Gastrocnemius medialis (tissue), 4 donors: ENCODE measurements around the gene PAEP. TPM values are rescaled to one million over a fixed set of nuclear protein-coding genes. Genes with fewer than 3 reads are reported as not detected.

Experiments used
- ATAC-seq, 2 donors: fragments of 150-250 bp; one replicate each; pipeline ENCODE4 v1.9.1; 2016
- DNase-seq, 2 donors: peaks; one replicate each; pipeline ENCODE4 v3.0.0-alpha.2; 2019
- H3K27ac ChIP-seq, 4 donors: fragments of 200-600 bp; sonication (generic); 1 replicate in 1 of 4; 2 replicates in 3 of 4; pipeline ENCODE4 v1.5.1; 2016 to 2018; ENCODE audit warnings: mild to moderate bottlenecking in 2 of 4, moderate library complexity in 1 of 4
- H3K27me3 ChIP-seq, 3 donors: fragments of 200-600 bp; sonication (generic) in 2 of 3; 1 replicate in 1 of 3; 2 replicates in 2 of 3; pipeline versions ENCODE4 v1.5.1 to v1.6.0; 2016 to 2019; ENCODE audit warnings: mild to moderate bottlenecking in 1 of 3, moderate library complexity in 1 of 3
- H3K36me3 ChIP-seq, 2 donors: fragments of 200-600 bp; sonication (generic) in 1 of 2; one replicate each; pipeline ENCODE4 v1.5.1; 2017 to 2018
- H3K4me1 ChIP-seq, 2 donors: fragments of 200-600 bp; sonication (generic) in 1 of 2; one replicate each; pipeline ENCODE4 v1.5.1; 2016 to 2017; ENCODE audit warnings: mild to moderate bottlenecking in 2 of 2
- H3K4me3 ChIP-seq, 4 donors: fragments of 200-600 bp; sonication (generic) in 3 of 4; 1 replicate in 1 of 4; 2 replicates in 3 of 4; pipeline ENCODE4 v1.5.1; 2016 to 2019; ENCODE audit warnings: mild to moderate bottlenecking in 2 of 4
- H3K9me3 ChIP-seq, 3 donors: fragments of 200-600 bp; sonication (generic) in 2 of 3; 1 replicate in 1 of 3; 2 replicates in 2 of 3; pipeline ENCODE4 v1.5.1; 2016 to 2019
- CTCF ChIP-seq, 5 experiments: fragments of 450-650 bp in 3 of 5; fragments of 200-600 bp in 2 of 5; sonication (generic) in 2 of 5; IDR thresholded peaks in 4 of 5; conservative IDR thresholded peaks in 1 of 5; 1 replicate in 4 of 5; 2 replicates in 1 of 5; pipeline ENCODE4 v1.5.1; 2016 to 2019; ENCODE audit warnings: antibody characterized with exemption in 5 of 5, mild to moderate bottlenecking in 3 of 5, moderate library complexity in 3 of 5
- POLR2A ChIP-seq, 2 donors: fragments of 450-650 bp; IDR thresholded peaks; one replicate each; pipeline ENCODE4 v1.6.1; 2017; ENCODE audit warnings: antibody characterized with exemption in 2 of 2, mild to moderate bottlenecking in 2 of 2, moderate library complexity in 2 of 2
- in situ Hi-C, 4 donors: fragments of 200-750 bp; cut with MboI; loops; one replicate each; pipeline versions ENCODE4 v1.15.0 to v1.8.0; 2017; ENCODE audit warnings: low sequenced_read_pairs in 4 of 4
- intact Hi-C: fragments of 100-400 bp; cut with DNase I; formaldehyde crosslinking; loops from one replicate; pipeline ENCODE4 v1.15.1; 2023; ENCODE audit warnings: low total_unique reads
- total RNA-seq, 4 donors: library from RNA; depleted of rRNA; stranded (reverse); fragments of >200 nt; gene quantifications; one replicate each; pipeline versions ENCODE4 v1.1.0 to v1.2.3, GENCODE V29; 2016

Gene PAEP
- total RNA-seq, 4 donors from 2014 or later: not detected

GRCh38 chr9:135579356-135579755 is 17.8 kb downstream of the PAEP start:
- TF ChIP-seq POLR2A (IDR thresholded peaks at IDR 0.05) (no peak), CTCF (IDR thresholded peaks at IDR 0.05 in 4 of 5, conservative IDR thresholded peaks at IDR 0.05 in 1 of 5) (no peak)
- intact Hi-C loops: no loop called here
- Histone ChIP-seq H3K4me1 (no peaks in the 10 kb centered on the region), H3K27me3 (peaks cover 6 to 11% (median 10%) of the 10 kb centered on the region in 3 donors), H3K36me3 (no peaks in the 10 kb centered on the region), H3K9me3 (no peaks in the 10 kb centered on the region), H3K27ac (no peak overlapping the region), H3K4me3 (no peak overlapping the region)
- ATAC-seq (no peak), DNase-seq (no peak)
- in situ Hi-C loops: no loop called here

GRCh38 chr9:135579889-135580660 is 18.5 kb downstream of the PAEP start:
- Histone ChIP-seq H3K27me3 (peaks cover 6 to 11% (median 10%) of the 10 kb centered on the region in 3 donors), H3K9me3 (no peaks in the 10 kb centered on the region), H3K27ac (no peak overlapping the region), H3K4me3 (no peak overlapping the region), H3K36me3 (no peaks in the 10 kb centered on the region), H3K4me1 (no peaks in the 10 kb centered on the region)
- ATAC-seq (no peak), DNase-seq (no peak)
- intact Hi-C loops: no loop called here
- in situ Hi-C loops: no loop called here
- TF ChIP-seq POLR2A (IDR thresholded peaks at IDR 0.05): no peak
- TF ChIP-seq CTCF (IDR thresholded peaks at IDR 0.05 in 4 of 5, conservative IDR thresholded peaks at IDR 0.05 in 1 of 5): no peak

- in situ Hi-C loops: no loop called here
- TF ChIP-seq CTCF (IDR thresholded peaks at IDR 0.05 in 4 of 5, conservative IDR thresholded peaks at IDR 0.05 in 1 of 5): no peak
- TF ChIP-seq POLR2A (IDR thresholded peaks at IDR 0.05): no peak
- ATAC-seq: no peak
- Histone ChIP-seq H3K4me3 (no peak overlapping the region), H3K4me1 (no peaks in the 10 kb centered on the region), H3K27ac (no peak overlapping the region), H3K36me3 (no peaks in the 10 kb centered on the region), H3K9me3 (no peaks in the 10 kb centered on the region), H3K27me3 (peaks cover 6 to 11% (median 10%) of the 10 kb centered on the region in 3 donors)
- intact Hi-C loops: no loop called here
- no peak for DNase-seq
Measured at GRCh38 chr9:135580664-135581380, 19.3 kb downstream of the PAEP start.

- TF ChIP-seq POLR2A (IDR thresholded peaks at IDR 0.05) (no peak), CTCF (IDR thresholded peaks at IDR 0.05 in 4 of 5, conservative IDR thresholded peaks at IDR 0.05 in 1 of 5) (no peak)
- peaks cover 6 to 11% (median 10%) of the 10 kb centered on the region in 3 donors for H3K27me3 ChIP-seq
- no peak overlapping the region for H3K4me3 ChIP-seq
- intact Hi-C loops (no loop called here), in situ Hi-C loops (no loop called here)
- no peaks in the 10 kb centered on the region for H3K4me1 ChIP-seq
- no peak overlapping the region for H3K27ac ChIP-seq
- no peaks in the 10 kb centered on the region for H3K9me3 ChIP-seq
- ATAC-seq (no peak), DNase-seq (no peak)
- no peaks in the 10 kb centered on the region for H3K36me3 ChIP-seq
Measured at GRCh38 chr9:135581636-135582426, 20.3 kb downstream of the PAEP start.
